Hepatocyte (in vitro differentiated cells): ENCODE results near the gene PABPN1L.

ENCODE experiments used
- CTCF ChIP-seq: fragments of 200-600 bp; sonication (generic); IDR thresholded peaks from 2 replicates; pipeline ENCODE4 v1.5.1; 2016; ENCODE audit warnings: antibody characterized with exemption, mild to moderate bottlenecking; ENCODE audit not compliant: poor library complexity
- EZH2 ChIP-seq: fragments of 200-600 bp; sonication (generic); IDR thresholded peaks from 2 replicates; pipeline ENCODE4 v1.6.1; 2016; ENCODE audit warnings: antibody characterized with exemption, mild to moderate bottlenecking, borderline replicate concordance
- EZH2phosphoT487 ChIP-seq: fragments of 200-600 bp; sonication (generic); IDR thresholded peaks from one replicate; pipeline ENCODE4 v1.6.1; 2018; ENCODE audit warnings: antibody characterized with exemption, mild to moderate bottlenecking, low read depth, moderate library complexity; ENCODE audit not compliant: unreplicated experiment, severe bottlenecking

GRCh38 chr16:88825146-88825545 lies 41.3 kb downstream of the PABPN1L start:
- TF ChIP-seq CTCF (no peak), EZH2phosphoT487 (no peak), EZH2 (no peak)
